Activated CD4-positive, alpha-beta T cell treated with anti-CD3 and anti-CD28 coated beads, Interleukin-2, amount 50 U/mL, for 16 hours (primary cell): Measurements from ENCODE around the gene SOX10.

Experiments used
- DNase-seq: peaks from one replicate; pipeline ENCODE4 v3.0.0-alpha.2; 2020

The SOX10 gene

GRCh38 chr22:37929390-37929789, 55.0 kb downstream of the SOX10 start:
- DNase-seq: no peak

GRCh38 chr22:37927637-37927936, 56.8 kb downstream of the SOX10 start:
- no peak for DNase-seq

- DNase-seq: no peak
These were observed 57.4 kb downstream of the SOX10 start for GRCh38 chr22:37926771-37927636.

- DNase-seq: no peak
These were observed 58.0 kb downstream of the SOX10 start for GRCh38 chr22:37926358-37926757.

GRCh38 chr22:37925767-37926166, 58.6 kb downstream of the SOX10 start:
- DNase-seq: no peak

GRCh38 chr22:37925330-37925729, 59.0 kb downstream of the SOX10 start:
- no peak for DNase-seq

- no peak for DNase-seq
These were observed 59.8 kb downstream of the SOX10 start for GRCh38 chr22:37924386-37925065.

- DNase-seq: no peak
These were observed 60.4 kb downstream of the SOX10 start for GRCh38 chr22:37923927-37924326.
